ENCODE results near the gene GPRIN1. TPM values are rescaled to one million over a fixed set of nuclear protein-coding genes. Genes with fewer than 3 reads are reported as not detected.

Gene GPRIN1
- total RNA-seq, 4 donors from 2014 or later: 0.57 to 4.6 (median 2.2) TPM

- DNase-seq: no peak
- 80 to 81% methylated on average over 8 of the region's 8 CpGs for WGBS, 2 donors
- Histone ChIP-seq H3K4me3 (no peak overlapping the region), H3K36me3 (peaks cover 0 to 23% (median 4%) of the 10 kb centered on the region in 3 donors), H3K27me3 (no peaks in the 10 kb centered on the region), H3K9me3 (no peaks in the 10 kb centered on the region), H3K4me1 (peaks cover 32 to 68% (median 41%) of the 10 kb centered on the region in 3 donors), H3K27ac (no peak overlapping the region)
- TF ChIP-seq POLR2A (IDR thresholded peaks at IDR 0.05) (no peak), CTCF (IDR thresholded peaks at IDR 0.05) (no peak)
- intact Hi-C loops (cut with DNase I): no loop called here
Measured at GRCh38 chr5:176650354-176650884, 40.5 kb upstream of the GPRIN1 start.

GRCh38 chr5:176648474-176649194 is 38.7 kb upstream of the GPRIN1 start:
- Histone ChIP-seq H3K27ac (peak overlapping the region; percentile 71 to 85 (median 80)), H3K27me3 (no peaks in the 10 kb centered on the region), H3K4me3 (peak overlapping the region in 3 of 4 donors; percentile 65 to 82 (median 73)), H3K36me3 (peaks cover 0 to 8% (median 4%) of the 10 kb centered on the region in 3 donors), H3K4me1 (peaks cover 21 to 54% (median 27%) of the 10 kb centered on the region in 3 donors), H3K9me3 (no peaks in the 10 kb centered on the region)
- DNase-seq: no peak
- no peak for TF ChIP-seq CTCF (IDR thresholded peaks at IDR 0.05)
- no peak for TF ChIP-seq POLR2A (IDR thresholded peaks at IDR 0.05)
- intact Hi-C loops (cut with DNase I): no loop called here
- 71 to 74% methylated on average over 10 to 11 of the region's 15 CpGs for WGBS, 2 donors

- H3K9me3 ChIP-seq: no peaks in the 10 kb centered on the region
- peak overlapping the region; percentile 71 to 85 (median 80) for H3K27ac ChIP-seq
- WGBS, 2 donors: 0 to 20% methylated on average over 1 of the region's 20 CpGs
- H3K36me3 ChIP-seq: peaks cover 0 to 6% (median under 1%) of the 10 kb centered on the region in 3 donors
- peaks cover 21 to 47% (median 23%) of the 10 kb centered on the region in 3 donors for H3K4me1 ChIP-seq
- no peak for DNase-seq
- no peaks in the 10 kb centered on the region for H3K27me3 ChIP-seq
- intact Hi-C loops (cut with DNase I): no loop called here
- H3K4me3 ChIP-seq: peak overlapping the region; percentile 54 to 82 (median 69)
- TF ChIP-seq CTCF (IDR thresholded peaks at IDR 0.05) (no peak), POLR2A (IDR thresholded peaks at IDR 0.05) (no peak)
Measured at GRCh38 chr5:176647843-176648473, 38.0 kb upstream of the GPRIN1 start.

GRCh38 chr5:176647030-176647842 is 37.3 kb upstream of the GPRIN1 start, which contains the start of gene TSPAN17:
TSPAN17 (plus strand) TSS chr5:176647484; CDS start chr5:176647616, 132 bp downstream.
- DNase-seq: peak; percentile 96
- H3K27ac ChIP-seq: peak within 1 kb of the TSS; percentile 71 to 85 (median 82)
- intact Hi-C loops (cut with DNase I): no loop called here
- H3K27me3 ChIP-seq: no peaks in the 10 kb centered on the region
- WGBS, 2 donors: 0% methylated on average over 6 of the region's 63 CpGs; no CpG with 5 or more reads in 1 of the 2 donors
- no peaks in the 10 kb centered on the region for H3K36me3 ChIP-seq
- peaks cover 21 to 46% (median 23%) of the 10 kb centered on the region in 3 donors for H3K4me1 ChIP-seq
- no peaks in the 10 kb centered on the region for H3K9me3 ChIP-seq
- peak within 1 kb of the TSS; percentile 54 to 82 (median 69) for H3K4me3 ChIP-seq
- TF ChIP-seq POLR2A (IDR thresholded peaks at IDR 0.05): peak in 2 of 4 donors; percentile 55 to 69
- TF ChIP-seq CTCF (IDR thresholded peaks at IDR 0.05): no peak
